ENCODE results near the gene PSME2.

PSME2 gene

GRCh38 chr14:24146453-24146977, at the start of gene PSME2:
Gene PSME2, minus strand, starts transcription at chr14:24146610. Its CDS starts 29 bp downstream, at chr14:24146581.
- DNase-seq, result peak; percentile 99

- DNase-seq, result peak; percentile 96
These were observed 49.0 kb upstream of the PSME2 start, which contains the start of gene TM9SF1 for GRCh38 chr14:24195186-24196070. Gene TM9SF1, minus strand, starts transcription at chr14:24195441. Its CDS starts 422 bp downstream, at chr14:24195019.

- no peak for DNase-seq
These were observed 48.4 kb upstream of the PSME2 start for GRCh38 chr14:24194873-24195185.

GRCh38 chr14:24194186-24194872, 47.9 kb upstream of the PSME2 start:
- DNase-seq, result no peak

- no peak for DNase-seq
These were observed 46.5 kb upstream of the PSME2 start for GRCh38 chr14:24192933-24193332.

GRCh38 chr14:24190416-24190815, 44.0 kb upstream of the PSME2 start:
- no peak for DNase-seq

GRCh38 chr14:24189460-24189859, 43.0 kb upstream of the PSME2 start:
- no peak for DNase-seq

- no peak for DNase-seq
These were observed 42.6 kb upstream of the PSME2 start for GRCh38 chr14:24189059-24189375.

- peak; percentile 99 for DNase-seq
These were observed 42.0 kb upstream of the PSME2 start, which contains the start of gene IPO4 for GRCh38 chr14:24188251-24189058. Gene IPO4, minus strand, starts transcription at chr14:24188816. Its CDS starts 29 bp downstream, at chr14:24188787.

- no peak for DNase-seq
These were observed 41.1 kb upstream of the PSME2 start for GRCh38 chr14:24187539-24187915.

GRCh38 chr14:24186831-24187538, 40.6 kb upstream of the PSME2 start:
- DNase-seq, result no peak

- no peak for DNase-seq
These were observed 39.3 kb upstream of the PSME2 start for GRCh38 chr14:24185741-24186140.

- DNase-seq, result no peak
These were observed 38.6 kb upstream of the PSME2 start for GRCh38 chr14:24185026-24185425.

- DNase-seq, result no peak
These were observed 37.9 kb upstream of the PSME2 start for GRCh38 chr14:24184104-24184970.

- no peak for DNase-seq
These were observed 36.6 kb upstream of the PSME2 start for GRCh38 chr14:24183014-24183481.

GRCh38 chr14:24182110-24182882, 35.9 kb upstream of the PSME2 start:
- DNase-seq, result no peak

- DNase-seq, result no peak
These were observed 35.1 kb upstream of the PSME2 start for GRCh38 chr14:24181371-24182077.

GRCh38 chr14:24179961-24180796, 33.8 kb upstream of the PSME2 start:
- DNase-seq, result peak; percentile 58

All from NCI-H69 (cell line).